ENCODE results near the gene RAB3GAP2. TPM values are rescaled to one million over a fixed set of nuclear protein-coding genes. Genes with fewer than 3 reads are reported as not detected.

The RAB3GAP2 gene
- total RNA-seq, 3 donors from 2014 or later = 30.9 to 43.2 (median 42.3) TPM

DNA sequence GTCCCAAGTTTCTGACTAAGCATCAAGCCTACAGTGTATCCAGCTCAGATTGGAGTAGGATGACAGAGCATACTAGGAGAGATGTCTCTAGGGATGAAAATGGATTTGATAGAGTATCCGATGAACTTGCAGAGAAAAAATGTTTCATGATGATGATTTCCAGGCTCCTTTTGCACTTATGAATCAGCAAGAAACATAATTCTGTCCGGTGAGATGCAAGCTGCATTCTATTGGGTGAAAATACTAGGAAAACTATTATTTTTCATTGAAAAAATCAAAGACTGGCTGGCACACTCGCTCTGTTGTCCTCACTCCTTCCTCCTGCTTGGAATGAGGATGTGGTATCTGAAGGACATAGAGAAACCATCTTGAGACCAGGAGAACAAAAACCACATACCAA, 35.4 kb upstream of the RAB3GAP2 start:
- Histone ChIP-seq H3K27me3 (no peaks in the 10 kb centered on the region), H3K9me3 (no peaks in the 10 kb centered on the region), H3K4me1 (no peaks in the 10 kb centered on the region), H3K4me3 (no peak overlapping the region), H3K36me3 (no peaks in the 10 kb centered on the region), H3K27ac (no peak overlapping the region)
- TF ChIP-seq POLR2A (IDR thresholded peaks at IDR 0.05) (no peak), POLR2AphosphoS5 (IDR thresholded peaks at IDR 0.05) (no peak)
- TF ChIP-seq, protein P1, sequence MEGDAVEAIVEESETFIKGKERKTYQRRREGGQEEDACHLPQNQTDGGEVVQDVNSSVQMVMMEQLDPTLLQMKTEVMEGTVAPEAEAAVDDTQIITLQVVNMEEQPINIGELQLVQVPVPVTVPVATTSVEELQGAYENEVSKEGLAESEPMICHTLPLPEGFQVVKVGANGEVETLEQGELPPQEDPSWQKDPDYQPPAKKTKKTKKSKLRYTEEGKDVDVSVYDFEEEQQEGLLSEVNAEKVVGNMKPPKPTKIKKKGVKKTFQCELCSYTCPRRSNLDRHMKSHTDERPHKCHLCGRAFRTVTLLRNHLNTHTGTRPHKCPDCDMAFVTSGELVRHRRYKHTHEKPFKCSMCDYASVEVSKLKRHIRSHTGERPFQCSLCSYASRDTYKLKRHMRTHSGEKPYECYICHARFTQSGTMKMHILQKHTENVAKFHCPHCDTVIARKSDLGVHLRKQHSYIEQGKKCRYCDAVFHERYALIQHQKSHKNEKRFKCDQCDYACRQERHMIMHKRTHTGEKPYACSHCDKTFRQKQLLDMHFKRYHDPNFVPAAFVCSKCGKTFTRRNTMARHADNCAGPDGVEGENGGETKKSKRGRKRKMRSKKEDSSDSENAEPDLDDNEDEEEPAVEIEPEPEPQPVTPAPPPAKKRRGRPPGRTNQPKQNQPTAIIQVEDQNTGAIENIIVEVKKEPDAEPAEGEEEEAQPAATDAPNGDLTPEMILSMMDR (IDR thresholded peaks at IDR 0.05) = no peak
- no peak for DNase-seq (ENCODE audit: low spot score in 2 of 2)
- intact Hi-C loops (cut with DNase I; ENCODE audit: low total_unique reads) = no loop called here

DNA sequence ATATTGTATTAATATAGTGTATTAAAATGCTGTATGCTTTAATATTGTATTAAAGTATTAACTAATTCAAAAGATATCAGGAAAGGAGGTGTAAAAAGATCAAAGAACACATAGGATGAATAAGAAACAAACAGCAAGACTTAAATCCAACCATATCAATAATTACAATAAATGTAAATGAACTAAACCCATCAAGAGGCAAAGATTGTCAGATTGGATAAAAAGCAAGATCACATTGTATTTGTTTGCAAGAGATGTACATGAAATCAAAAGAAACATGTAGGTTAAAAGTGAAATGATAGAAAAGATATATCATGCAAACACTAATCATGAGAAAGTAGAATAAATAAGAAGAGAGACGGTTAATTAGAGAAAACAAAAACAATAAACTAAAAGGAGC, 34.1 kb upstream of the RAB3GAP2 start:
- TF ChIP-seq POLR2AphosphoS5 (IDR thresholded peaks at IDR 0.05) (no peak), POLR2A (IDR thresholded peaks at IDR 0.05) (no peak)
- TF ChIP-seq, protein P1 (IDR thresholded peaks at IDR 0.05) = no peak
- H3K4me1 ChIP-seq = no peaks in the 10 kb centered on the region
- H3K4me3 ChIP-seq = no peak overlapping the region
- intact Hi-C loops (cut with DNase I; ENCODE audit: low total_unique reads) = no loop called here
- no peaks in the 10 kb centered on the region for H3K36me3 ChIP-seq
- H3K27me3 ChIP-seq = no peaks in the 10 kb centered on the region
- H3K9me3 ChIP-seq = no peaks in the 10 kb centered on the region
- DNase-seq (ENCODE audit: low spot score in 2 of 2) = no peak
- no peak overlapping the region for H3K27ac ChIP-seq

DNA sequence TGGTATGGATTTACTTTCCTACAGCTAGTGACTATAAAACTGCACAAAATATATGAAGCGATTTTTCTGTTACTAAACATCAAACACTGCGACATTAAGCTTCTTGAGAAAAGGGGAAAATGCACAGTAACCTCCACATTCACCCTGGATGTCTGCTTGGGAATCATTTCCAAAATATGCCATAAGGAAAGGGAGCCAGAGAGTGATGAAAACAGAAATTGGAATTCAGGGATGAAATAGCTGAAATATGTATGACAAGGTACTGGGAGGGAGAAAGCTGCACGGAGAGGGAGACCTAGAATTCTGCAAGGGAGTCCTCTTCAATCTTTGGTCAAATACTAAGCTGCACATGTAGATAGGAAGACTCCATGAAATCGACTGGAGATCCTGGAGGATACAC, 31.6 kb upstream of the RAB3GAP2 start:
- TF ChIP-seq, protein P1 (IDR thresholded peaks at IDR 0.05) = no peak
- TF ChIP-seq POLR2AphosphoS5 (IDR thresholded peaks at IDR 0.05) = no peak
- no peak for TF ChIP-seq POLR2A (IDR thresholded peaks at IDR 0.05)
- no peak overlapping the region for H3K4me3 ChIP-seq
- no peaks in the 10 kb centered on the region for H3K4me1 ChIP-seq
- DNase-seq (ENCODE audit: low spot score in 2 of 2) = no peak
- H3K36me3 ChIP-seq = no peaks in the 10 kb centered on the region
- no peaks in the 10 kb centered on the region for H3K9me3 ChIP-seq
- H3K27ac ChIP-seq = no peak overlapping the region
- intact Hi-C loops (cut with DNase I; ENCODE audit: low total_unique reads) = no loop called here
- H3K27me3 ChIP-seq = no peaks in the 10 kb centered on the region

DNA sequence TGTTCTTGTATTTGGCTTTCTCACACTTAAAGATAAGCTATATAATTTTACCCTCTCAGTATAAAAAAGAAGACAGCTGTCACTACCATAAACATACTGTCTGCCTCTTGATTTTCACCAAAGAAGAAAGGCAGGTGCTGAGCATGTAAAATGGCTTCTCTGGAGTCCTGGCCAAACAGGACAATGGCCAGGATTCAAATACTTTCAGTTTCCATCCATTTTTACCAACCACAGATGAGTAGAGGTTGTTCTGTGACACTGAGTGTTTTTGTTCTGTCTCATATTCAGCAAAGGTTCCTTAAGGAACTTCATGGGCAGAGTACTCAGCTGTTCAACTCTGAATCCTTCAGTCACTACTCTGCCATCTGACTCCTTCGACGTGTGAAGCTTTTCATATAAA, 29.4 kb upstream of the RAB3GAP2 start:
- H3K27ac ChIP-seq = no peak overlapping the region
- intact Hi-C loops (cut with DNase I; ENCODE audit: low total_unique reads) = no loop called here
- no peak for DNase-seq (ENCODE audit: low spot score in 2 of 2)

DNA sequence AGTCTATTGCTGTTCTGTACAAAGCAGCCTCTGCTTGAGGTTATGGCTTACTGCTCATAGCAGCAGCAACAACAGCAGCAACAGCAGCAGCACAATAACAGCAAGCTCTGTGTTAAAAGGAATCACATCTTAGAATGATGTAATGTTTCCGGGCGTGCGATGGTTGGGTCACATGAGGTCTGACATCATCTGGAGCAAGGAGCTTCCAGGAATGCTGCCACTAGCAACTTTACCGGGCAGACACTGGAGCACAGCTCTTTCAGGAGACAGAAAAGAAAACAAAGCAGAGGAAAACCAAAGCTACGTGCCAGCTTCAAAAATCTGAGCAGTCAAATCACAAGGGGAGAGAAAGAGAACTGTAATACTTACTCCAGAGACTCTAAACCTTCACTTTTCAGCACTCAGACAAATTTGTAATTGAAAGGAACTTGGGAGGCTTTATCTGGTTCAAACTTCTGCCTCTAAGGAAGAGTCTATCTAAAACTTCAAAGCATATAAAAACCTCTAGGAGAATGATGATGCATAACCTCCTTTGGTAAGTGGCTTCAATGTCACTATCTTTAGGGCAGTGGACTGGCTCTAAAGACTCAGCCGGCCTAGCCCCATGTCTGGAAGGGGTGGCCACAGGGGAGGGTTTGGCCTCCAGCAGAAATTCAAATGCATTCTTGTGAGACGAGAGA, 28.3 kb upstream of the RAB3GAP2 start:
- TF ChIP-seq, protein P1 (IDR thresholded peaks at IDR 0.05) = no peak
- TF ChIP-seq POLR2AphosphoS5 (IDR thresholded peaks at IDR 0.05) = peak; percentile 67 to 70 (median 70)
- Histone ChIP-seq H3K27me3 (no peaks in the 10 kb centered on the region), H3K36me3 (no peaks in the 10 kb centered on the region), H3K9me3 (no peaks in the 10 kb centered on the region), H3K4me3 (no peak overlapping the region), H3K4me1 (no peaks in the 10 kb centered on the region), H3K27ac (peak overlapping the region; percentile 65 to 76)
- peak; percentile 51 to 75 for DNase-seq (ENCODE audit: low spot score in 2 of 2)
- intact Hi-C loops (cut with DNase I; ENCODE audit: low total_unique reads) = no loop called here

More for the DNA sequence above, 29.4 kb upstream of the RAB3GAP2 start:
- no peaks in the 10 kb centered on the region for H3K27me3 ChIP-seq
- TF ChIP-seq, protein P1 (IDR thresholded peaks at IDR 0.05) = no peak
- no peak for TF ChIP-seq POLR2AphosphoS5 (IDR thresholded peaks at IDR 0.05)
- H3K9me3 ChIP-seq = no peaks in the 10 kb centered on the region
- H3K4me3 ChIP-seq = no peak overlapping the region
- no peaks in the 10 kb centered on the region for H3K4me1 ChIP-seq
- no peaks in the 10 kb centered on the region for H3K36me3 ChIP-seq
